HK-2 (cell line): ENCODE data around the gene ANKMY1.

Source experiments
- DNase-seq: peaks from one replicate; pipeline ENCODE4 v3.0.0-alpha.2; 2018; ENCODE audit not compliant: unreplicated experiment

The ANKMY1 gene

DNA sequence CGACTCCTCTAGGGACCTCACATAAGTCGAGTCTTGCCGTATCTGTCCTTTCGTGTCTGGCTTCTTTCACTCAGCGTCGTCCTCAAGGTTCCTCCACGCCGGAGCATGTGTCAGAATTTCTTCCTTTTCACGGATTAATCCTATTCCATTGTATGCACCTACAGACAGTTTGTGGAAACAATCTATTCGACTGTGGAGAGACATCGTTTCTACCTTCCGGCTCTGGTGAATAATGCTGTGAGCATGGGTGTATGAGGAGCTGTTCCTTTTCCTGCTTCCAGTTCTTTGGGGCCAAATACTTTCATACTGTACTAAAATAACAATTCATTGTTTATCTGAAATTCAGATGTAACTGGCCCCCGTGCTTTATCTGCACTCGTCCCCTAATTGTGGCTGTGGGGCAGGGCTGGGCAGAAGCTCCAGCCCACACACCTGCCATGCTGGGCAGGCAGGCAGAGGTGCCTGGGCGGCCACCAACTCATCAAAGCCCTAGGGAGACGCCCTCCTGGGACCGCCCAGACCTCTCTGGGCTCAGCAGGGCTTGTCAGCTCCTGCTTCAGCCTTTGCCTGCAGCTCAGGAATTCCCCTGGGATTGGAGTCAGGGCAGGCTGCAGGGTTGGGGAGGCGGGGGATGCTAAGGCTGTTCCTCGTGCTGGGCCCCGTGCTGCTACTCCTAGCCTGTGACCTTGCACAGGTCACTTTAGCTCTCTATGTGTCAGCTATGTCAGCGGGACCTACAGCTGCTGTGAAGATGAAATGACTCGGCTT, 107.8 kb downstream of the ANKMY1 start:
- DNase-seq, result peak; percentile 56

- DNase-seq, result no peak
Measured at GRCh38 chr2:240448387-240449274, 109.2 kb downstream of the ANKMY1 start.

DNA sequence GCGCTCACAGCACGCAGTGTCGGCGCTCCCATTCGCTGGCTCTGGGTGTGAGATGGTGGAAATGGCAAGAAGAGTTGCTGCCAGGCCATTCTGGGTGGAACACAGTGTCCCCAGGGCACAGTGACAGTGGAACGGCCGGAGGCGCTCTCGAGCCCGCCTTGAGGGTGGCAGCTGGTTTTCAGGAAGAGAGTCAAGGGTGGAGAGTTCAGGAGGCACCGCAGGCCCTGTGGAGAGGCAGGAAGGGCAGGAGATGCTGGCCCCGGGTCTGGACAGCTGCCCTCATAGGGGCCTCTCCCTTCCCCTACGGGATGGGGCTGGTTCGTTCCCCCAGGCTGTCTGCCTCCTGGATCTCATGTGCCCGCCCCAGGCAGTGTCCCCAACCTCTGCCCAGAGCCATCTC, 109.9 kb downstream of the ANKMY1 start:
- no peak for DNase-seq

- DNase-seq, result no peak
Measured at GRCh38 chr2:240447331-240447730, 110.5 kb downstream of the ANKMY1 start.

- no peak for DNase-seq
Measured at GRCh38 chr2:240446664-240447175, 111.1 kb downstream of the ANKMY1 start.

GRCh38 chr2:240445961-240446663, 111.7 kb downstream of the ANKMY1 start:
- no peak for DNase-seq

GRCh38 chr2:240444464-240444863, 113.3 kb downstream of the ANKMY1 start:
- no peak for DNase-seq

DNA sequence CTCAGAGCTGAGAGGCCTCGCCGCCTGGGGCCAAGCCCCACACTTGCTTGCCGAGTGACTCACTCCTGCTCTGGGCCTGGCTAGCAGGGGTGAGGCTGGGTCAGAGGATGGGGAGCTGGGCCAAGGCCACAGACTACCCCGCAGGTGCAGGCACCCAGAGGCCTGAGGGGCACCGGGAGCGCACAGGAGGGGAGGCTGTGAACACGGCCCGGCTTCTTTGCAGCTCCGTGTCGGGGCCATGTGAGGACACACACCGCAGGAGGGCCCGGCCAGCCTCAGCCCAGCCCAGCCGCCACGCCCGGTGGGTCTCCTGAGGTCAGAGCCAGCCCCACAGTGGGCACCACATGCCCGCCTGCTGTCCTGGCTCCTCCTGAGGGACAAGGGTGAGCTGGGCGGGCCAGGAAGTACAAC, 113.9 kb downstream of the ANKMY1 start:
- no peak for DNase-seq

GRCh38 chr2:240442891-240443715, 114.7 kb downstream of the ANKMY1 start:
- DNase-seq, result no peak

GRCh38 chr2:240441993-240442411, 115.8 kb downstream of the ANKMY1 start:
- DNase-seq, result no peak

DNA sequence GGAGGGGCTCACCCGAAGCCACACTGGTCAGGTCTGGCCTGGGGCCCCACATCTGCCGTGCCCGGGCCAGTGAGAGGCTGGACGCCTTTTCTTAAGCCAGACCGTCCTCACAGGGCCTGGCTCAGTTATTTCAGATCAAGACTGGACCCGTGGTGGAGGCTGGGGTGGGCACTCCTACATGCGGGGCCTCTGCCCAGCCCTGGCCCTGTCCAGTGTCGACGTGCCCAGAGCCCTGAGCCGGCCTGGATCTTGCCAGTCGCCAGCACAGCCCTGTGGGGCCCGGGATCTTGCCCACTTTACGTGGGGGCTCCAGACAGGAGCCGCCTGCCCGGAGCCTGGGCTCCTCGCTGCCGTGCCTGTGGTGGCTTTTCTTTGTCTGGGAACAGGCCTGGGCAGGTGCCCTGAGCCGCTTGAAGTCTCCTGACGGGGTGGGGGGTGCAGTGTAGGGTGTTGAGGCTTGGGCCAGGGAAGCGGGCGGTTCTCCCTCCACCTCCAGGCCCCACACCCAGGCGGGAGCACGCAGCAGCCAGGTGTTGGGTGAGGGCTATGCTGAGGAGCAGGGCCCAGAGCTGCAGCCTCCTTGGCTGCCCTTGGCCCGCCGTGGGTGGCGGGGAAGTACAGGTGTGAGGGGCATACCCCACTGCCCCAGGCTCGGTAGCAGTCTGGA, 116.3 kb downstream of the ANKMY1 start:
- no peak for DNase-seq

- DNase-seq, result no peak
Measured at GRCh38 chr2:240440704-240441320, 117.0 kb downstream of the ANKMY1 start.

DNA sequence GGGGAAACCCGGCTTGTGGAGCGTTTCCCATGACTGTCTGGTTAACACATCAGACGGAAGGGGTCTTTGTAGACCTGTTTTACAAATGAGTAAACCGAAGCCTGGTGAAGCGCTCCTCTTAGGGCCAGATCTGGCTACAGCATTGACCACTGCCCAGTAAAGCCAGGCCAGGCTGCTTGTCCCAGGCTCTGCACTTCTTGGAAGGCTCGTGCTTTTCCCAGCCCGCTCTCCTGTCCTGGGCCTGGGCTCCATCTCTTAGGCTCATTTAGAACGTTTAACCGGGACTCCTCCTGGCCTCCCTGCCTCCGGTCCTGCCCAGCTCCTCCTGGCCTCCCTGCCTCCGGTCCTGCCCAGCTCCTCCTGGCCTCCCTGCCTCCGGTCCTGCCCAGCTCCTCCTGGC, 117.5 kb downstream of the ANKMY1 start:
- DNase-seq, result no peak

DNA sequence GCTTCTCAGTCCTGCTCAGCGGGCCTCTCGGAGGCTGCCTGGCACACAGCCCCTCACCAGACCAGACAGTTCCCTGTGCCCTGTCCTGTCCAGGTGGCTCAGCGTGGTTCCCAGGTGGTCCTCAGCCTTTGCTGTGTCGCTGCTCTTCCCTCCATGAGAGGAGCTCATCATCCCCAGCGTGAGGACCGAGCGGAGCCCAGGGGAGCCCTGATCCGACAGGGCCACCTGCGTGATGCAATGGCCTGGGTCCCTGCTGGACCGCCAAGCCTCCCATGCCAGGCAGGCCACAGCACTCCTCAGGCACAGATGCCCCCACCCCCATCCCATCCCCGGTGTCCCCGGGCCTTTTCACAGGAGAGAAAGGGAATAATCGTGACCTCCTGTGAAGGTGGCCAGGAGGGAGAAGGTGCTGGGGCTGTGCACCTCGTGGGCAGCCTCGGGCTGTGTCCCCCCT, 118.1 kb downstream of the ANKMY1 start:
- no peak for DNase-seq

DNA sequence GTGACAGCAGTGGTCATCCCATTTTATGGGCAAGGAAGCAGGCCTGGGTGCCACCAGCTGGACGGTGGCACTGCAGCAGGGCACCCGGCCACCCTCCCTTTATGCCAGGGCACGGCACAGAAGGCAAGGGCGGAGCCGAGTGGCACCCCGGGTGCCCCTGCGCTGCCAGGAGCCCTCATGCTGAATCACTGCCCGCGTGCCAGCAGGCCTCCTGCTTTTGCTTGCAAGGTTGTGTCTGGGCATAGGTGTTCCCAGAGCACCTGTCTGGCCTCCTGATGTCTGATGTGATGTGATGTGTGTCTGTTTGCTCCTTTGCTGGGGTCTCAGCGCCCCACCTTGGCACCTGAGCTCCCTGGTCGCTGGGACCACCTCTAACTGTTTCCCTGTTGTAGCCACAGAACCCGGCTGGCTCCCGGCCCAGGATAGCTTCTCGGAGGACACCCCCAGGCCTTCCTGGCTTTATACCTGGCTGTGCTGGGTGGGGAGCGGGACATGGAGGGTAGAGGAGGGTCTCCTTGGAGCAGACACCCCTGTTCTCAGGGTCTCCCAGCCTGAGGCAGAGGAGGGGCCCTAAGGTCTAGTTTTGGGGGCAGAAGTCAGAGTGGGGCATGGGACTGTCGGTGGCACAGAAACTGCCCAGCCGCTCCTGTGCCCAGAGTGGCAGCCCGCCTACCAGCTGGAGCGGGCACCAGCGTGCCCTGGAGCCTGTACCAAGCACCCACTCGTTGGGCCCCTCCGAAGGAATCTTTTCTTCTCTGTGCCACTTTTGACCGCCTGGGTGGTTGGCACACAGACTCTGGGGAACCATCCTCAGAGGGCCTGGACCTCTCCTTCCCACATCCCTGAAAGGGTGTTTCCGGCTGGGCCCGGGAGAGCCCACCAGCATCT, 118.7 kb downstream of the ANKMY1 start:
- no peak for DNase-seq

DNA sequence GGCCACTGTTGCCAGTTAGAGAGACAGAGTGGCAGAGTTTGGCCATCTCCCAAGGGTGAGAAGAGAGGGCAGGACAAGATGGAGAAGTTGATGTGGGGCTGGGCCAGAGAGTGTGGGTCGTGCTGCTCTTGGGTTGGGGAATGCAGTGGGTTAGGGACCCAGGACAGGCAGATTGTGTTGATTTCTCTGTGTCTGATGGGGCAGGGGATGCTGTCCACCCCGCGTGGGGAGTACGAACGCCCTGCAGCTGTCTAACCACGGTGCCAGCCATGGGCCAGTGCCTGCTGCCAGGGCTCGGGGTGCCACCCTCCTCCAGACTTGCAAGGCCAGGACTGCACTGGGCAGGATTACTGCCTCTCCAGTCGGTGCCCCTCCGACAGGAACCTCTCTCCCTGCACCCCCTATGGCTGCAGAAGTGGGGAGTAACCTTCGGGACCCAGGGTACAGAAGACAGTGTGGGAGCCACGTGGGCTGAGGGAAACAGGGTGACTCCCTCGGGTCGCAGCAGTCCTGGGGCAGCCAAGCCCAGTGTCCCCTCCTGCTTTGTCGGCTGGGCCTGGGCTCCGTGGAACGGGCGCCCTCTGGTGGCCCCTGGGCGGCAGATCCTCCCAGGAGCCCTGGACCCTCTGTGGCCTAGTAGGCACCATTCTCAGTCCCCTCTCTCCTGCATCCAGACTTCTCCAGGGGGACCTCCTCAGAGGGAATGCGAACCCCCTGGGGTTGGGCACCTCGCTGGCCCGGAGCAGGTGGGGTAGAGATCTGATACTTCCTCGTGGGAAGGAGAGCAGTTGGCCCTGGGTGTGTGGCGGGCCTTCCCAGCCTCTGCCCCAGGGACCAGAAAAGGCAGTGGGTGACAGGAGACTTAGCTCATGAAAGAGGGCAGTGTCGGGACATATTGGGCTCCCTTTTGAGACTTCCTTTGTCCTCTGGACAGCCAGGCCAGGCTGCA, 119.7 kb downstream of the ANKMY1 start:
- peak; percentile 73 for DNase-seq

GRCh38 chr2:240437551-240437860, 120.3 kb downstream of the ANKMY1 start:
- no peak for DNase-seq
